HepG2 (cell line): ENCODE results near the gene C1QTNF1. TPM values are rescaled to one million over a fixed set of nuclear protein-coding genes. Genes with fewer than 3 reads are reported as not detected.

ENCODE experiments used
- ATAC-seq: fragments of 200-7000 bp; cut with Tn5 transposase; 3 replicates; pipeline ENCODE4 v1.9.1; 2020; ENCODE audit warnings: mild to moderate bottlenecking, moderate library complexity
- BruUV-seq: library from RNA; stranded (reverse); fragments of 400-500 nt; replicated peaks from 2 replicates; lab custom pipeline; 2021; lab: Mats Ljungman, UMichigan
- CTCF ChIA-PET: fragments of 300-600 bp; formaldehyde crosslinking; extraction: SDS; loops from one replicate; lab custom pipeline; 2021; ENCODE audit warnings: low total read pairs, inconsistent platforms, low intra/inter-chr PET ratio; lab: Yijun Ruan, JAX
- POLR2A ChIA-PET: fragments of 350-600 bp; sonication (Branson Sonifier 250); formaldehyde crosslinking; loops from one replicate; lab custom pipeline; 2020; ENCODE audit warnings: antibody characterized with exemption, inconsistent platforms; lab: Yijun Ruan, JAX
- DNase-seq: peaks from one replicate; pipeline ENCODE4 v3.0.0-alpha.2; 2015; ENCODE audit warnings: low spot score
- FAIRE-seq: peaks from 3 replicates; lab custom pipeline; 2011; peaks lifted over from hg19 to GRCh38; lab: Jason Lieb, UNC
- H2AFZ ChIP-seq: one replicate; pipeline ENCODE4 v1.6.1; 2011; ENCODE audit warnings: low read length, inconsistent platforms
- H3K27ac ChIP-seq: fragments of 300-600 bp; 3 replicates; pipeline ENCODE4 v1.8.0; 2011; ENCODE audit warnings: mixed run types, mild to moderate bottlenecking, mixed read lengths, low read length, inconsistent platforms; ENCODE audit not compliant: insufficient read depth; ENCODE audit errors: extremely low read length
- H3K27me3 ChIP-seq, 2 experiments: fragments of 200-600 bp in 1 of 2; 2 replicates in 1 of 2; 3 replicates in 1 of 2; pipeline versions ENCODE4 v1.6.0 to v1.8.0; 2011; ENCODE audit warnings: low read length in 2 of 2, mild to moderate bottlenecking in 2 of 2, moderate library complexity in 2 of 2, inconsistent platforms in 1 of 2; ENCODE audit not compliant: insufficient read depth in 2 of 2, control insufficient read depth in 1 of 2
- H3K36me3 ChIP-seq, 2 experiments: fragments of 200-600 bp in 1 of 2; replicated peaks in 1 of 2; 2 replicates in 1 of 2; 3 replicates in 1 of 2; pipeline versions ENCODE4 v1.5.1 to v1.8.0; 2011; ENCODE audit warnings: low read length in 2 of 2, inconsistent platforms in 1 of 2; ENCODE audit not compliant: insufficient read depth in 2 of 2, control insufficient read depth in 1 of 2
- H3K4me1 ChIP-seq: 2 replicates; pipeline ENCODE4 v1.5.1; 2012; ENCODE audit warnings: low read length, inconsistent platforms; ENCODE audit not compliant: insufficient read depth
- H3K4me2 ChIP-seq: 2 replicates; pipeline ENCODE4 v1.6.0; 2011; ENCODE audit warnings: low read depth, low read length, inconsistent platforms
- H3K4me3 ChIP-seq, 3 experiments: fragments of 200-600 bp in 1 of 3; sonication (generic), shearing (Covaris generic) in 1 of 3; replicated peaks in 1 of 3; 2 replicates each; pipeline ENCODE4 v1.5.1; 2011 to 2016; ENCODE audit warnings: low read length in 3 of 3, inconsistent platforms in 2 of 3, low read depth in 2 of 3, mild to moderate bottlenecking in 2 of 3, control low read depth in 1 of 3, mixed read lengths in 1 of 3; ENCODE audit not compliant: insufficient read depth in 1 of 3
- H3K79me2 ChIP-seq: one replicate; pipeline ENCODE4 v1.6.1; 2011; ENCODE audit warnings: low read length, inconsistent platforms; ENCODE audit not compliant: insufficient read depth
- H3K9ac ChIP-seq: 2 replicates; pipeline ENCODE4 v1.6.0; 2011; ENCODE audit warnings: mild to moderate bottlenecking, low read depth, low read length, inconsistent platforms; ENCODE audit not compliant: insufficient read depth
- H3K9me3 ChIP-seq: 2 replicates; pipeline ENCODE4 v1.5.1; 2012; ENCODE audit warnings: mild to moderate bottlenecking, low read length
- H4K20me1 ChIP-seq: 2 replicates; pipeline ENCODE4 v1.6.0; 2011; ENCODE audit warnings: inconsistent platforms, mild to moderate bottlenecking, low read length, moderate library complexity; ENCODE audit not compliant: insufficient read depth
- ATF7 ChIP-seq, 2 experiments: fragments of 450-650 bp in 1 of 2; sonication (generic) in 1 of 2; formaldehyde crosslinking in 1 of 2; IDR thresholded peaks; 2 replicates each; pipeline versions ENCODE4 v1.4.0 to v1.6.1; 2016 to 2020; ENCODE audit warnings: antibody characterized with exemption in 1 of 2, mild to moderate bottlenecking in 1 of 2, missing genetic modification reagents in 1 of 2
- DPF2 ChIP-seq: sonication (generic); formaldehyde crosslinking; IDR thresholded peaks from 2 replicates; pipeline ENCODE4 v1.4.0; 2020; ENCODE audit warnings: mild to moderate bottlenecking, low read depth, missing genetic modification reagents, borderline replicate concordance
- EZH2 ChIP-seq: conservative IDR thresholded peaks from 2 replicates; pipeline ENCODE4 v1.6.1; 2012; ENCODE audit warnings: mild to moderate bottlenecking, low read depth, low read length, moderate library complexity
- SMARCC2 ChIP-seq: fragments of 450-650 bp; IDR thresholded peaks from 2 replicates; pipeline ENCODE4 v1.6.1; 2017; ENCODE audit warnings: antibody characterized with exemption, mild to moderate bottlenecking
- SP1 ChIP-seq, 2 experiments: fragments of 450-650 bp in 1 of 2; sonication (generic) in 1 of 2; formaldehyde crosslinking in 1 of 2; IDR thresholded peaks; 2 replicates each; pipeline versions ENCODE4 v1.4.0 to v1.6.1; 2016 to 2020; ENCODE audit warnings: missing genetic modification reagents in 1 of 2
- TAF15 ChIP-seq: fragments of 200-400 bp; formaldehyde crosslinking; IDR thresholded peaks from one replicate; pipeline ENCODE4 v1.6.1; 2018; ENCODE audit warnings: mild to moderate bottlenecking, low read depth, low read length; ENCODE audit not compliant: poor library complexity, severe bottlenecking
- YEATS2 ChIP-seq: sonication (generic); formaldehyde crosslinking; IDR thresholded peaks from 2 replicates; pipeline ENCODE4 v1.4.0; 2020; ENCODE audit warnings: missing genetic modification reagents, borderline replicate concordance
- ZNF703 ChIP-seq: sonication (generic); formaldehyde crosslinking; IDR thresholded peaks from 2 replicates; pipeline ENCODE4 v1.5.1; 2020; ENCODE audit warnings: missing genetic modification reagents, mild to moderate bottlenecking, moderate library complexity, borderline replicate concordance
- WGBS: methylation state at CpG from one replicate; pipeline ENCODE4 v1.1.6; 2017; ENCODE audit warnings: low lambda C conversion rate; 5-methylcytosine and 5-hydroxymethylcytosine counted together
- in situ Hi-C: cut with HindIII; loops from 2 replicates; pipeline ENCODE4 v1.10.0; 2017; ENCODE audit warnings: low pct_unique_long_range_greater_than_20kb; ENCODE audit not compliant: extremely low pct_ligation_motif_present
- intact Hi-C: fragments of 100-400 bp; cut with micrococcal nuclease; formaldehyde crosslinking; loops from one replicate; pipeline ENCODE4 v1.10.0; 2022; ENCODE audit not compliant: unreplicated experiment
- polyA plus RNA-seq, 8 experiments: library from polyadenylated mRNA; depleted of rRNA in 3 of 8; stranded (reverse) in 7 of 8; unstranded in 1 of 8; fragments of >200 nt; fragmentation: Illumina TruSeq in 4 of 8; extraction: Trizol in 4 of 8; gene quantifications; 2 replicates each; pipeline versions ENCODE4 v1.2.1 to v1.2.3, GENCODE V29; 2011 to 2016; ENCODE audit warnings: low read depth in 4 of 8, missing spikeins in 1 of 8, mixed read lengths in 1 of 8; ENCODE audit not compliant: insufficient read depth in 1 of 8
- total RNA-seq, 5 experiments: library from RNA; depleted of rRNA; stranded (reverse); fragments of >200 nt; fragmentation: Illumina TruSeq; extraction: Trizol; gene quantifications; 2 replicates each; pipeline ENCODE4 v1.2.3, GENCODE V29; 2016; ENCODE audit warnings: low read depth in 1 of 5
- TF ChIP-seq, protein P1 (sequence below): sonication (generic); formaldehyde crosslinking; IDR thresholded peaks from 2 replicates; pipeline ENCODE4 v1.4.0; 2020; ENCODE audit warnings: mild to moderate bottlenecking, missing genetic modification reagents

The C1QTNF1 gene
- total and polyA plus RNA-seq, 2 of the 13 experiments (the other 11 are each of a cell fraction or from before 2014, with no cell fraction given) = 0.18 to 0.86 TPM

DNA sequence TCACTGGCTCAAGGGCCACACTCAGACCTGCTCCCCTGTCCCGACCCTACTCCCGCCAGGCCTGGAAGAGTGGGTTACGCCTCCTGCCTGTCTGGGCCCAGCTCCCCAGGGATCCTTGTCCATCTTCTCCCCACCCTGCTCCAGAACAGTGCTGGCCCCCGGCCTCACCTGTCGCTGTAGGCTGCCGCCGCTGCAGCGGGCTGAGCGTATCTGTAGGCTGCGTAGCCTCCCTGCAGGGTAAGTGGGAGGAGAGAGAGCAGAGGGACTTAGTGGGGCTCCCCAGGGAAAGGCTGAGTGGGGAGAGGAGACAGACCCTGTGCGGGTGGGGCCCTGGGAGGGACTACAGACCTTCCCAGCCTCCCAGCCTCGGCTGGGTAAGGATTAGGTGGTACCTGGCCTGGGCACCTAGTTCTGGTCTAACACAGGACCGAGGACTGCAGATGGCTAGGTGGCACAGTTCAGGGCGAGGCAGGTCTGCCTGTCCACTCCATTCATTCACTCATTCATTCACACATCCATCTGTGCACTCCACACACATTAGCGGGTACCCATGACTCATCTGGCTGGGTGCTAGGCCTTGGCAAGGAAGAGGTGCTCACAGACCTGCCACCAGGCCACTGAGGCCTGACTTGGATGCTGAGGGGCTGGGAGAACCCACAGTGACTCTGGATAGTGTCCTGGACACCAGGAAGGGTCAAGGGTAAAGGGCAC, 71.5 kb downstream of the C1QTNF1 start:
- ChIA-PET POLR2A (no interaction called here), CTCF (no interaction called here)
- H3K4me2 ChIP-seq = no peak overlapping the region
- H3K4me1 ChIP-seq = no peaks in the 10 kb centered on the region
- DNase-seq = no peak
- H3K9me3 ChIP-seq = no peaks in the 10 kb centered on the region
- peaks cover 11% of the 10 kb centered on the region; the same call in 1 of the 2 replicates for H4K20me1 ChIP-seq
- no peak overlapping the region for H2AFZ ChIP-seq
- in situ Hi-C loops (no loop called here), intact Hi-C loops (no loop called here)
- TF ChIP-seq SMARCC2 = no peak
- peak; percentile 67; the same call in 1 of the 2 replicates for TF ChIP-seq EZH2
- no peak for FAIRE-seq
- no peak overlapping the region for H3K27ac ChIP-seq
- WGBS = 0% methylated on average over 9 of the region's 15 CpGs
- ATAC-seq = no peak
- no peak overlapping the region for H3K9ac ChIP-seq
- H3K4me3 ChIP-seq = no peak overlapping the region
- H3K27me3 ChIP-seq = peaks cover 51 to 97% of the 10 kb centered on the region in 2 experiments
- no peaks in the 10 kb centered on the region for H3K79me2 ChIP-seq
- BruUV-seq = no TSS peak
- H3K36me3 ChIP-seq = no peaks in the 10 kb centered on the region

DNA sequence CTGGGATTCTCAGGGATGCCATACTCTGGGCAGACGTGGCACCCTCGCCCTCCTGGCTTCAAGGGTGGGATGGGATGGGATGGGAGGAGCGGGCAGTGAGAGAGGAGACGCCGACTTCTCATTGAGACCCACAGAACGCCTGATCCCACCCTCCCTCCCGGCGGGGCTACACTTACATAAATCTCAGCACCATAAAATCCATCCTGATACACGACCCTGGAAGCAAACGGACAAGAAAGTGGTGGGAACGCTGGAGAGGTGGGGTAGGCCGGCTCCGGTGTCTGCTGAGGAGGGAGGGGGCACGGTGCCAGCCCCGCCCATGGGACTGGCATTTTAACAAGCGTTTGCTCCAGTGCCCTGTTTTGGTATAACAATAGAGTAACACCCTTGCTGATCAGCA, 72.5 kb downstream of the C1QTNF1 start:
- Histone ChIP-seq H3K9me3 (no peaks in the 10 kb centered on the region), H3K9ac (no peak overlapping the region), H2AFZ (no peak overlapping the region), H4K20me1 (peaks cover 14% of the 10 kb centered on the region; the same call in 1 of the 2 replicates), H3K79me2 (no peaks in the 10 kb centered on the region), H3K4me2 (no peak overlapping the region), H3K36me3 (no peaks in the 10 kb centered on the region), H3K27ac (no peak overlapping the region), H3K27me3 (peaks cover 56 to 97% of the 10 kb centered on the region in 2 experiments), H3K4me1 (no peaks in the 10 kb centered on the region), H3K4me3 (no peak overlapping the region)
- no TSS peak for BruUV-seq
- ATAC-seq = no peak
- no peak for FAIRE-seq
- ChIA-PET POLR2A (no interaction called here), CTCF (no interaction called here)
- TF ChIP-seq, protein P1, sequence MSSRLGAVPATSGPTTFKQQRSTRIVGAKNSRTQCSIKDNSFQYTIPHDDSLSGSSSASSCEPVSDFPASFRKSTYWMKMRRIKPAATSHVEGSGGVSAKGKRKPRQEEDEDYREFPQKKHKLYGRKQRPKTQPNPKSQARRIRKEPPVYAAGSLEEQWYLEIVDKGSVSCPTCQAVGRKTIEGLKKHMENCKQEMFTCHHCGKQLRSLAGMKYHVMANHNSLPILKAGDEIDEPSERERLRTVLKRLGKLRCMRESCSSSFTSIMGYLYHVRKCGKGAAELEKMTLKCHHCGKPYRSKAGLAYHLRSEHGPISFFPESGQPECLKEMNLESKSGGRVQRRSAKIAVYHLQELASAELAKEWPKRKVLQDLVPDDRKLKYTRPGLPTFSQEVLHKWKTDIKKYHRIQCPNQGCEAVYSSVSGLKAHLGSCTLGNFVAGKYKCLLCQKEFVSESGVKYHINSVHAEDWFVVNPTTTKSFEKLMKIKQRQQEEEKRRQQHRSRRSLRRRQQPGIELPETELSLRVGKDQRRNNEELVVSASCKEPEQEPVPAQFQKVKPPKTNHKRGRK (CRISPR knock-in tag) = no peak
- no peak for TF ChIP-seq ZNF703 (CRISPR knock-in tag)
- TF ChIP-seq DPF2 (CRISPR knock-in tag) = no peak
- TF ChIP-seq YEATS2 (CRISPR knock-in tag) = no peak
- no peak for TF ChIP-seq TAF15
- no peak for TF ChIP-seq SP1 (IDR thresholded peaks at IDR 0.05)
- no peak for TF ChIP-seq SP1 (CRISPR knock-in tag; IDR thresholded peaks at IDR 0.05)
- no peak for TF ChIP-seq ATF7 (IDR thresholded peaks at IDR 0.05)
- no peak for TF ChIP-seq ATF7 (CRISPR knock-in tag; IDR thresholded peaks at IDR 0.05)
- 17% methylated on average over 16 of the region's 16 CpGs for WGBS
- DNase-seq = no peak
- intact Hi-C loops = no loop called here
- in situ Hi-C loops = no loop called here
